GM19395 (cell line): ENCODE data around the gene NCKIPSD.
A peak's percentile ranks its signal among the peaks of the same experiment; 100 is the strongest.
"Not testable (repeated sequence)": the region's sequence is repeated elsewhere in the genome, so short reads cannot be mapped to it uniquely, and the experiment has no call there.

Source experiments
- ATAC-seq: cut with Tn5 transposase; IDR thresholded peaks from one replicate; pipeline ENCODE4 v1.9.1; 2021; ENCODE audit warnings: mild to moderate bottlenecking, moderate library complexity; ENCODE audit not compliant: unreplicated experiment

The NCKIPSD gene

DNA sequence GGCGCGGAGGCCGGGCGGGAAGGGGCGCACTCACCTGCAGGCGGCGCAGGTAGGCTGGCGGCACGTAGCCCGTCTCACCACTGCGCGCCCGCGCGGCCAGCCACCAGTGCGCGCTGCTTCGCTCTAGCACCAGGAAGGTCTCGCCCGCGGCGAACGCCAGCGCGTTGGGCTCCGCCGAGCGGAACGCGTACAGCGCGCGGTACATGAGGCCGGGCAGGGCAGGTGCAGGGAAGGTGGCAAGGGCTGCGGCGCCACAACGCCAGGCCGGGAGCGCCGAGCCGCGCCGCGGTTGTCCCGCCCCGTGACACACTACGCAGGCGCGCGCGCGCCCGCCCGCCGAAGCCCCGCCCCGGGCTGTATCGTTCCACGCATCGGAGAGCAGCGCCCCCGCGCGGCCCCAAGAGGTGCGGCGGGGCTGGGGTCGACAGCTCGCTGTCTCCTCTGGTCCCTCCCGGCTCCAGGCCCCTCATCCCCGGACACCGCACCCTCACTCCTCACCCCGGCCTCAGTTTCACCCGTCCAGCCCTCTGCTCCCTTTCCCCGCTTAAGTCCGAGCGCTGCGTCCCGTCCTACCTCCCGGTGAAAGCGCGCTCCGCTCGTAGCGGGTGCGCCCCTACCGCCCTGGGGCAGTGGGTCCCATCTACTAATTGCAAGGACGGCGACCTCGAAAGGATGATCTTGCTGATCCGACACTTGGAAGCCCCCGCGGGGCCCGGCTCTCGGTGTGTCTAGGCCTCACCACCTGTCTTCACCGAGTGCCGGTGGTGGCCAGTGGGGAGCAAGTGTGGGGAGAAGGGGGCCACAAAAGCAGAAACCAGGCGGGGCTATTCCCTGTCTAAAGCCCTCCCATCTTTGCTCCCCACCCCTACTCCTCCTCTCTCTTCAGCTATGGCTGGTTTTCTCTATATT, at the start of gene NCKIPSD:
TSS of gene NCKIPSD (minus strand) at position 313 of the 909 bp plus-strand sequence. CDS start at position 205, 108 bp downstream.
- ATAC-seq, result peak; percentile 76

GRCh38 chr3:48735075-48735767, 49.5 kb upstream of the NCKIPSD start:
- not testable (repeated sequence) for ATAC-seq

DNA sequence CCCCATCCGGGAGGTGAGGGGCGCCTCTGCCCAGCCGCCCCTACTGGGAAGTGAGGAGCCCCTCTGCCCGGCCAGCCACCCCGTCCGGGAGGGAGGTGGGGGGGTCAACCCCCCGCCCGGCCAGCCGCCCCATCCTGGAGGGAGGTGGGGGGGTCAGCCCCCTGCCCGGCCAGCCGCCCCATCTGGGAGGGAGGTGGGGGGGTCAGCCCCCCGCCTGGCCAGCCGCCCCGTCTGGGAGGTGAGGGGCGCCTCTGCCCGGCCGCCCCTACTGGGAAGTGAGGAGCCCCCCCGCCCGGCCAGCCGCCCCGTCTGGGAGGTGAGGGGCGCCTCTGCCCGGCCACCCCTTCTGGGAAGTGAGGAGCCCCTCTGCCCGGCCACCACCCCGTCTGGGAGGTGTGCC, 48.8 kb upstream of the NCKIPSD start:
- ATAC-seq, result not testable (repeated sequence)

GRCh38 chr3:48733752-48734518, 48.2 kb upstream of the NCKIPSD start:
- ATAC-seq, result not testable (repeated sequence)

DNA sequence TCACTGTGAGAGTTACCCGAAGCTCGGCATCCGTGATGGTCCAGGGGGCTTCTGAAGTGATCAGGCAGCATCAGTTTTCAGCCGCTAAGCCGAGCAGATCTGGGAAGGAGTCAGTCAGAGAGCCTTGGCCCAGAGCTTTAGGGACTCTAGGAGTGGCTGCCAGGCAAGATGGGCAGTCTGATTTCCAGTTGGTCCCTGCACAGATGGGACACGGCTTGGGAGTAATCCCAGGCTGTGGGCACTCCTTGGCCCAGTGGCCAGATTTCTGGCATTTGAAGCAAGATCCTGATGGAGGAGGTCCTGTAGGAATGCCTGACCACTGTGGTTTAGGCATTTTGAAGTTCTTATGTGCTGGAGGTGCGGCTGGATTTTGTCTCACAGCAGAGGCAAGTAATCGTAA, 41.8 kb upstream of the NCKIPSD start:
- no peak for ATAC-seq

DNA sequence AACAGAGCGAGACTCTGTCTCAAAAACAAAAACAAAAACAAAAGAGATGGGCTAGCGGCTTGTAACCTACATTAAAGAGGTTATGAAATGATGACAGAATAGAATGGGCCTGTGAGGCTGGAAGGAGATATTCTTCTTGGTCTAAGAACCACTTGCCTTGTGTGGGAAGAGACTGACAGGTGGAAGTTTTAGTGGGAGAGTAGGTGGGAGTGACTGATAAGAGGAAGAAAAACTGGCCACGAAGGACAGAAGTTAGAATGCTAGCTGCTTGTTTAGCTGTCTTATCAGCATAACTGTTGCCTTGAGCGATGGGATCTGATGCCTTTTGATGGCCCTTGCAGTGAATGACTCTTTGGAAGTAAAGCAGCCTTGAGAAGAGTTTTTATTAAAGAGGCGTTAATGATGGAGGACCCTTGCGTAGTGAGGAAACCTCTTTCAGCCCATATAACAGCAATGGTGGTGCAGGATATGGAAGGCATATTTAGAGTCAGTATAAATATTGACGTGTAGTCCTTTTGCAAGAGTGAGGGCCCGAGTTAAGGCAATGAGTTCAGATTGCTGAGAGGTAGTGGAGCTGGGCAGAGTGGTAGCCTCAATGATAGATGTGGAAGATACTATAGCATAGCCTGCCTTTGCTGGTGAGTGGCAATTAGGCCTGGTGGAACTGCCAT, 39.6 kb upstream of the NCKIPSD start:
- ATAC-seq, result not testable (repeated sequence)

DNA sequence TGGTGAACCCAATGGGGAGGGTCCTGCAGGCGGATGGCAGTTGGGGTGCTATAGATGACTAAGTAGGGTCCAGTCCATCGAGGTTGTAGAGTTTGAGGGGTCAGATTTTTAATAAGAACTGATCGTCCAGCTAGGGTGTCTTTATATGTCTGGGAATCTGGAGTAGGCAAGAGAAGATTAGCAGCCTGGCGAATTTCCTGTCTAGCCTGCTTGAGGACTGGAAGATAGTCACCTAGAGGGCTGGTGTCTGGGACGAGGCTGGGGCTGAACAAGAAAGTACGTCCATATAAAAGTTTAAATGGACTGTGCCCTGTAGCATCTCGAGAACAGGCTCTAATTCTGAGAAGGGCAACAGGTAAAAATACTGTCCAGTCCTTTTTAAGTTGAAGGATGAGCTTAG, 38.0 kb upstream of the NCKIPSD start:
- no peak for ATAC-seq

DNA sequence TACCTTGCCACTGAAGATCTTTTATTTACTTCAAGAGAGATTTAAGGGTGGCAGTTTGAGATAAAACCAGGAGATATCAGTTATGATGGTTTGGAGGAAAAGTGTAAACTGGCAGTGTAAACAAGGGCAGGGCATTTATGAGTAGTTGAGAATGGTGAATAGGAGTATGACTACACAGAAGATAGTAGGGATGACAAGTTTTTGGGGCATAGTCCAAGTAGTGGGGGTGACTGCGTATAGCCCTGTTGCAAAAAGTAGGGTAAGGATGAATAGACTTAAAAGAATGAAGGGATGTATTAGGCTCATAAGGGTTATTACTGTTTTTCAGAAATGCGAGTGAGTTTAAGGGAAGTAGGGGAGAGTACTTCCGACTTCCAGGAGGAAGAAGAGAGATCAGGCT, 37.6 kb upstream of the NCKIPSD start:
- not testable (repeated sequence) for ATAC-seq

GRCh38 chr3:48716982-48717746, 31.4 kb upstream of the NCKIPSD start, which contains the start of gene IP6K2:
TSS of gene IP6K2 (minus strand) at chr3:48717221. CDS start at chr3:48695291, 21,930 bp downstream.
- peak; percentile 96 for ATAC-seq

- ATAC-seq, result no peak
These were observed 30.8 kb upstream of the NCKIPSD start for GRCh38 chr3:48716508-48716981.

- no peak for ATAC-seq
These were observed 29.6 kb upstream of the NCKIPSD start for GRCh38 chr3:48715174-48715800.

DNA sequence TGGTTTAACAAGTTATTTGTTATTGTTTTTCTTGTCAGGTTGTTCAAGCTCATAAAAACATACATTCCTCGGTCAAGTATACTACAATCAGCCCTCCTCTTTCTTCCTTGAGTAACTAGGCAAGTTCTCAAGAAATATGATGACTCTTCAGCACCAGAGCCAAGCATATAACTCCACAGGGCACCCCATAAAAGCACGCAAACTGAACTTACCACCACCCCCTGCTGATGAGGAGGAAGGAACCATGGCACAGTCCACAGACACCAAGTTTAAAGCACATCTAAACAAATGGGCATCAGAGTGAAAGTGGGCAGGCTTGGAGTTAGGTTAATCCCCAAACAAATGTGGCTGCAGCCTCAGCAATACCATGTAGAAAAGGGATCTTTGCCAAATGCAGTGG, 26.0 kb upstream of the NCKIPSD start:
- ATAC-seq, result no peak

GRCh38 chr3:48709051-48709461, 23.3 kb upstream of the NCKIPSD start:
- ATAC-seq, result no peak

DNA sequence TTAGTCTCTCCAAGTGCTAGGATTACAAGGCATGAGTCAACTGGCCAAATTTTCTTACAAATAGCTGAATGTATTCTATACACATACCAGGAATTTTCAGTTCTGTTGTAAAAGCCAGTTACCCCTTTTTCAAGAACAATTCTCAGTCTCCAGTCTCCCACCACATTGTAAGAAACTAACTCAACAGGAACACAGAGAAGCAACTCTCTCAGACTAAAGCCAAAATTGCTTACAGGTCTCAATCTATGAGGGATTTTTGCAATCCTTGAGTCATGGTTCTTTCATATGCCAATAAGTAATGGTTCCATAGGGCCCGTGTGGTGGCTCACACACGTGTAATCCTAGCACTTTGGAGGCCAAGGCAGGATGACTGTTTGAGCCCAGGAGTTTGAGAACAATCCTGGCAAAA, 22.8 kb upstream of the NCKIPSD start:
- ATAC-seq, result no peak

DNA sequence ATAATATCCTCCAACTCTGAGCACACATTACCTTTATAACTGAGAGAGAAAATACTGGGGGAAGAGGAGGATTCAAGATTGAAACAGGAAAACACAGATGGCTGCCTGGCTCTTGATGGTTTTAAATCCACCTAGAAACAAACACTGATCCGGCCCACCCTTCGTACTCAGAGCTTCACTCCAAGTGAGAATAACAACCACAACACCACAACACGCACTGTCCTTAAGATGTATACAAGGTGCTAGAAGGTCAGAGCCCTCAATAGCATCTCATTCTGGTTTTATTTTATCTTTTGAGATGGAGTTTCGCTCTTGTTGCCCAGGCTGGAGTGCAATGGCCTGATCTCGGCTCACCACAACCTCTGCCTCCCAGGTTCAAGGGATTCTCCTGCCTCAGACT, 21.4 kb upstream of the NCKIPSD start:
- no peak for ATAC-seq

DNA sequence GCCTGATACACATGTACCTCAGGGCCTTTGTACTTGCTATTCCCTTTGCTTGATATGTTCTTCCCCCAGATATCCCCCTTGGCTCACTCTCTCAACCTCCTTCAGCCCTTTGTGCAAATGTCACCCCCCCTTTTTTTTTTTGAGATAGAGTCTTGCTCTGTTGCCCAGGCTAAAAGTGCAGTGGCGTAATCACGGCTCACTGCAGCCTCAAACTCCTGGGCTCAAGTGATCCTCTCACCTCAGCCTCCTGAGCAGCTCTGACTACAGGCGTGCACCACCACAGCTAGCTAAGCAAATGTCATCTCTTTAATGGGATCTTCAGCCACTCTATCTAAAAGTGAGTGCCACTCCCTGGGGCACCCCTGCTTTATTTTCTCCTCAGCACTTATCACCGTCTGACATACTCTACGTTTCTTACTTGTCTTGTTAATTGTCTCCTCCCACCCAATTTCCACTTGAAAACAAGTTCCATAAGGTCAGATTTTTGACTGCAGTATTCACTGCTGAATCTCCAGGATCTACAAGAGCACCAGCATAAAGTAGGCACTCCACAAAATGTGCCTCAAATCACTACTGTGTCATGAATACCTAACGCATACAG, 16.7 kb upstream of the NCKIPSD start:
- ATAC-seq, result no peak

DNA sequence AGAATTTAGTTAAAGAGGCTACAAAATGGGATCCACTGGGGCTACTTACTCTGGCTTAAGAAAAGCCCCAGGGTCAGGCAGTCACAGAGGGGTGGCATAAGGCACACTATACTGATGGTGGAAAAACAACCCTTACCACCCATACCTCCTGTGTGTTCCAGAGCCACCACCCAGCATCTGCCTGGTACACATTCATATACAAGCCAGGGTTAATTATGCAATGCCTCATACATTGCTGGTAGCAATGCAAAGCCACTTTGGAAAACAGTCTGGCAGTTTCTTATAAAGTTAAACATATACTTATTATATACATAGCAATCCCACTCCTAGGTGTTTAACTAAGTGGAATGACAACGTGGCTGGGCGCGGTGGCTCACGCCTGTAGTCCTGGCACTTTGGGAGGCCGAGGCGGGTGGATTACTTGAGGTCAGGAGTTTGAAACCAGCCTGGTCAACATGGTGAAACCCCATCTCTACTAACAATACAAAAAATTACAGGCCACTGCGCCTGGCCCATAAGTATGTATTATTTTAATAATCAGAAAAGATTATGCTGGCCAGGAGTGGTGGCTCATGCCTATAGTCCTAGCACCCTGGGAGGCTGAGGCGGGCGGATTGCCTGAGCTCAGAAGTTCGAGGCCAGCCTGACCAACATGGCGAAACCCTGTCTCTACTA, 15.2 kb upstream of the NCKIPSD start:
- no peak for ATAC-seq

DNA sequence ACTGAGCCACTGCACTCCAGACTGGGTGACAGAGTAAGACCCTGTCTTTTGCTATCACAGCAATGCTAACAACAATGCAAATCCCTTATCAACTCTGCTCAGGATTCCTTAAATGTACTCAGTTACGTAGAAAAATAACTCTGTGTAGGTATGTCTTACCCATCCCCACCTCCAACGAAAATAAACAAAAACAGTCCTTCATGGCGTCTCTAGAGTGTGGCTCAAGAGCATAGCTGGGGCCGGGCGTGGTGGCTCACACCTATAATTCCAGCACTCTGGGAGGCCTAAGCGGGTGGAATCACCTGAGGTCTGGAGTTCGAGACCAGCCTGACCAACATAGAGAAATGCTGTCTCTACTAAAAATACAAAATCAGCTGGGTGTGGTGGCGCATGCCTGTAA, 13.2 kb upstream of the NCKIPSD start:
- ATAC-seq, result no peak
